SJSA1 (cell line): ENCODE results near the gene HPSE2. TPM values are rescaled to one million over a fixed set of nuclear protein-coding genes. Genes with fewer than 3 reads are reported as not detected.
A peak's percentile ranks its signal among the peaks of the same experiment; 100 is the strongest.

ENCODE experiments used
- DNase-seq, 2 experiments: peaks; one replicate each; pipeline ENCODE4 v3.0.0-alpha.2; 2015 to 2020; ENCODE audit warnings: low spot score in 2 of 2, low read depth in 1 of 2
- H3K27ac ChIP-seq: fragments of 250-450 bp; sonication (Bioruptor Pico); 2 replicates; pipeline ENCODE4 v1.5.1; 2020; ENCODE audit warnings: mild to moderate bottlenecking, moderate library complexity
- H3K27me3 ChIP-seq: fragments of 250-450 bp; sonication (Bioruptor Pico); replicated peaks from 2 replicates; pipeline ENCODE4 v1.5.1; 2020; ENCODE audit warnings: mild to moderate bottlenecking, moderate library complexity
- H3K36me3 ChIP-seq: fragments of 250-450 bp; sonication (Bioruptor Pico); 2 replicates; pipeline ENCODE4 v1.5.1; 2020; ENCODE audit warnings: mild to moderate bottlenecking
- H3K4me1 ChIP-seq: fragments of 250-450 bp; sonication (Bioruptor Pico); replicated peaks from 2 replicates; pipeline ENCODE4 v1.6.1; 2021; ENCODE audit warnings: mild to moderate bottlenecking
- H3K4me3 ChIP-seq: fragments of 250-450 bp; sonication (Bioruptor Pico); 2 replicates; pipeline ENCODE4 v1.5.1; 2020; ENCODE audit warnings: mild to moderate bottlenecking
- H3K9me3 ChIP-seq: fragments of 250-450 bp; sonication (Bioruptor Pico); replicated peaks from 2 replicates; pipeline ENCODE4 v1.5.1; 2020; ENCODE audit warnings: mild to moderate bottlenecking
- total RNA-seq: library from RNA; depleted of rRNA; stranded (reverse); fragments of >200 nt; shearing (Covaris generic); gene quantifications from 2 replicates; pipeline ENCODE4 v1.2.3, GENCODE V29; 2014

The HPSE2 gene
- total RNA-seq, 1 experiment from 2014 or later: not detected

GRCh38 chr10:98855403-98856189 lies 380.1 kb downstream of the HPSE2 start:
- Histone ChIP-seq H3K4me1 (no peaks in the 10 kb centered on the region), H3K9me3 (no peaks in the 10 kb centered on the region), H3K27ac (no peak overlapping the region), H3K4me3 (no peak overlapping the region), H3K27me3 (peaks cover 7% of the 10 kb centered on the region; the same call in 1 of the 2 replicates), H3K36me3 (no peaks in the 10 kb centered on the region)
- no peak for DNase-seq

GRCh38 chr10:98852686-98853085 lies 383.0 kb downstream of the HPSE2 start:
- Histone ChIP-seq H3K27ac (no peak overlapping the region), H3K36me3 (no peaks in the 10 kb centered on the region), H3K27me3 (peaks cover 4% of the 10 kb centered on the region; the same call in 1 of the 2 replicates), H3K4me1 (no peaks in the 10 kb centered on the region), H3K9me3 (no peaks in the 10 kb centered on the region), H3K4me3 (no peak overlapping the region)
- DNase-seq: no peak

- no peaks in the 10 kb centered on the region for H3K9me3 ChIP-seq
- H3K4me1 ChIP-seq: no peaks in the 10 kb centered on the region
- peaks cover 5% of the 10 kb centered on the region; the same call in 1 of the 2 replicates for H3K27me3 ChIP-seq
- H3K4me3 ChIP-seq: no peak overlapping the region
- no peak overlapping the region for H3K27ac ChIP-seq
- no peaks in the 10 kb centered on the region for H3K36me3 ChIP-seq
- DNase-seq: peak in 1 of 2 experiments; percentile 11
Observed at GRCh38 chr10:98848361-98848760, 387.3 kb downstream of the HPSE2 start.

GRCh38 chr10:98846787-98847186 lies 388.9 kb downstream of the HPSE2 start:
- Histone ChIP-seq H3K9me3 (no peaks in the 10 kb centered on the region), H3K36me3 (no peaks in the 10 kb centered on the region), H3K27me3 (peaks cover 6% of the 10 kb centered on the region; the same call in 1 of the 2 replicates), H3K4me3 (no peak overlapping the region), H3K27ac (no peak overlapping the region), H3K4me1 (no peaks in the 10 kb centered on the region)
- DNase-seq: no peak

- DNase-seq: no peak
- no peak overlapping the region for H3K27ac ChIP-seq
- no peaks in the 10 kb centered on the region for H3K36me3 ChIP-seq
- H3K4me3 ChIP-seq: no peak overlapping the region
- no peaks in the 10 kb centered on the region for H3K9me3 ChIP-seq
- no peaks in the 10 kb centered on the region for H3K27me3 ChIP-seq
- H3K4me1 ChIP-seq: no peaks in the 10 kb centered on the region
Observed at GRCh38 chr10:98833542-98833941, 402.1 kb downstream of the HPSE2 start.

GRCh38 chr10:98832738-98833137 lies 402.9 kb downstream of the HPSE2 start:
- DNase-seq: no peak
- Histone ChIP-seq H3K9me3 (no peaks in the 10 kb centered on the region), H3K27me3 (no peaks in the 10 kb centered on the region), H3K4me3 (no peak overlapping the region), H3K4me1 (no peaks in the 10 kb centered on the region), H3K36me3 (no peaks in the 10 kb centered on the region), H3K27ac (no peak overlapping the region)

- Histone ChIP-seq H3K27me3 (no peaks in the 10 kb centered on the region), H3K27ac (no peak overlapping the region), H3K9me3 (no peaks in the 10 kb centered on the region), H3K4me1 (no peaks in the 10 kb centered on the region), H3K4me3 (no peak overlapping the region), H3K36me3 (no peaks in the 10 kb centered on the region)
- no peak for DNase-seq
Observed at GRCh38 chr10:98832196-98832595, 403.5 kb downstream of the HPSE2 start.

- H3K4me1 ChIP-seq: no peaks in the 10 kb centered on the region
- H3K36me3 ChIP-seq: no peaks in the 10 kb centered on the region
- no peak overlapping the region for H3K27ac ChIP-seq
- H3K9me3 ChIP-seq: no peaks in the 10 kb centered on the region
- DNase-seq: no peak
- no peaks in the 10 kb centered on the region for H3K27me3 ChIP-seq
- H3K4me3 ChIP-seq: no peak overlapping the region
Observed at GRCh38 chr10:98831391-98831790, 404.3 kb downstream of the HPSE2 start.

GRCh38 chr10:98825741-98826140 lies 409.9 kb downstream of the HPSE2 start:
- Histone ChIP-seq H3K27me3 (no peaks in the 10 kb centered on the region; the same call in 1 of the 2 replicates), H3K9me3 (no peaks in the 10 kb centered on the region), H3K27ac (no peak overlapping the region), H3K4me3 (no peak overlapping the region), H3K36me3 (no peaks in the 10 kb centered on the region), H3K4me1 (no peaks in the 10 kb centered on the region)
- DNase-seq: no peak

- no peak for DNase-seq
- Histone ChIP-seq H3K36me3 (no peaks in the 10 kb centered on the region), H3K4me1 (no peaks in the 10 kb centered on the region), H3K27me3 (peaks cover 3% of the 10 kb centered on the region; the same call in 1 of the 2 replicates), H3K4me3 (no peak overlapping the region), H3K27ac (no peak overlapping the region), H3K9me3 (no peaks in the 10 kb centered on the region)
Observed at GRCh38 chr10:98817396-98817795, 418.3 kb downstream of the HPSE2 start.

- Histone ChIP-seq H3K4me3 (no peak overlapping the region), H3K27me3 (0 out of 2 replicates have a peak, but pooled peaks cover 3% of the 10 kb centered on the region), H3K36me3 (no peaks in the 10 kb centered on the region), H3K27ac (no peak overlapping the region), H3K4me1 (no peaks in the 10 kb centered on the region), H3K9me3 (no peaks in the 10 kb centered on the region)
- DNase-seq: no peak
Observed at GRCh38 chr10:98815039-98815885, 420.4 kb downstream of the HPSE2 start.

- Histone ChIP-seq H3K36me3 (no peaks in the 10 kb centered on the region), H3K4me3 (no peak overlapping the region), H3K9me3 (no peaks in the 10 kb centered on the region), H3K27me3 (no peaks in the 10 kb centered on the region), H3K27ac (no peak overlapping the region), H3K4me1 (no peaks in the 10 kb centered on the region)
- no peak for DNase-seq
Observed at GRCh38 chr10:98814470-98814869, 421.2 kb downstream of the HPSE2 start.

- no peak for DNase-seq
- no peaks in the 10 kb centered on the region for H3K36me3 ChIP-seq
- H3K27me3 ChIP-seq: no peaks in the 10 kb centered on the region
- H3K27ac ChIP-seq: no peak overlapping the region
- no peaks in the 10 kb centered on the region; the same call in 1 of the 2 replicates for H3K9me3 ChIP-seq
- no peak overlapping the region for H3K4me3 ChIP-seq
- no peaks in the 10 kb centered on the region for H3K4me1 ChIP-seq
Observed at GRCh38 chr10:98808282-98808892, 427.3 kb downstream of the HPSE2 start.
